Breast epithelium (tissue), 3 donors: ENCODE measurements around the gene FUT2.

ENCODE experiments used
- CTCF ChIP-seq, 3 donors: fragments of 450-650 bp; IDR thresholded peaks; one replicate each; pipeline ENCODE4 v1.5.1; 2016 to 2017; ENCODE audit warnings: antibody characterized with exemption in 3 of 3, mild to moderate bottlenecking in 3 of 3, moderate library complexity in 3 of 3
- POLR2A ChIP-seq: fragments of 450-650 bp; IDR thresholded peaks from one replicate; pipeline ENCODE4 v1.6.1; 2016; ENCODE audit warnings: antibody characterized with exemption, mild to moderate bottlenecking, moderate library complexity
- POLR2AphosphoS5 ChIP-seq, 3 donors: sonication (generic); formaldehyde crosslinking; IDR thresholded peaks; one replicate each; pipeline ENCODE4 v1.6.1; 2017; ENCODE audit warnings: antibody characterized with exemption in 3 of 3

- TF ChIP-seq CTCF (IDR thresholded peaks at IDR 0.05) (no peak), POLR2AphosphoS5 (IDR thresholded peaks at IDR 0.05) (no peak), POLR2A (no peak)
Measured at GRCh38 chr19:48715681-48716171, 20.0 kb downstream of the FUT2 start.
